HG02973 (cell line): ENCODE data around the gene IGLL1.
"Not testable (repeated sequence)": the region's sequence is repeated elsewhere in the genome, so short reads cannot be mapped to it uniquely, and the experiment has no call there.

Experiments used
- ATAC-seq: cut with Tn5 transposase; IDR thresholded peaks from one replicate; pipeline ENCODE4 v1.9.1; 2021; ENCODE audit warnings: moderate library complexity; ENCODE audit not compliant: unreplicated experiment

The IGLL1 gene

DNA sequence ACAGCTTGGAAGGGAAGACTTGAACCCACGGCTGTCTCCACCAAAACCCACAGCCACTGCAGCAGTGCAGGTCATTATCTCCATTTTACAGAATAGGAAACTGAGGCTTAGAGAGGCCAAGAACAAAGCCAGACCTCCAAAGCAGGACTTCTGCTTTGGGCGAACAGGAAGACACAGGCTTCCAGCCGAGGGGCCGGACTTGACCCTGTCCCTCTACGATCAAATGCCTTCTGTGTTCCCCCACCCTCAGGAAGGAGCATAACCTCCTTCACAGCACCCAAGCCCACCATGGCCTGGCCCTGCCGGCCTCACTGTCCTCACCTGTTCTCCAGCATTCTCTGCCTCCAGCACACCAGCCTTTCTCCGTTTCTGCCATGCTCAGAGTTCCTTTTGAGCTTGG lies 15.8 kb downstream of the IGLL1 start:
- ATAC-seq: no peak

DNA sequence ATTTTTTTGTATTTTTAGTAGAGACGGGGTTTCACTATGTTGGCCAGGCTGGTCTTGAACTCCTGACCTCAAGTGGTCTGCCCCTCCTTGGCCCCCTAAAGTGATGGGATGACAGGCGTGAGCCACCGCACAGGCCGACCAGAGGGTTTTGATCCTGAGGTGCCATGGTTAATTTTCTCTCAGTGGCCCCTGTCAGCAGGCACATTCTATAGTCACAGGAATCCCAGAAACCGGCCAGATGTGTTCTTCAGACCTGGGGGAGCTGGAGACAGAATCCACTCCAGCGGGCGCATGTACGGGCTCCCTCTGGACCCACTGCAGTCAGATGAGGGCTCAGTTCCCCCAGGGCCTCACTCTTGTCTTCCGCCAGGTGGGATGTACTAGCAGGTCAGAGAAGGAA lies 17.0 kb downstream of the IGLL1 start:
- no peak for ATAC-seq

DNA sequence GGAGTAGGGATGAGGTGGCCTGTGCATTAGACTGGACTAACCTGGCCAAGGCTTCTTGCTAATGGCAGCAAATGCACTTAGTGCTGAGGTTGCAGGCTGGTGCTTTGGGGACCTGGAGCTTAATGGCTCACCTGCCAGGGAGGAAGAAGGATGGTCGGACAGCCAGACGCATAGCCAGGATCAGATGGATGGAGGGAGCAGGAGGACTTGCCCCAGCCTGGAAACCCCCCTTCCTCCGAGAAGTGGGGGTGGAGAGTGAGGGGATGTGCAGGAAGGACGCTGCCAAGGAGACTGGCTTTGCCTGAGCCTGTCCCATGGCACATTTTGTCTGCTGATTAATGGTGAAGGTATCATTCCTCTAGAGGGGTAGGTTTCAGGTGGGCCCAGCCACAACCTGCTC lies 17.9 kb downstream of the IGLL1 start:
- ATAC-seq: no peak

- not testable (repeated sequence) for ATAC-seq
Measured at GRCh38 chr22:23561025-23561510, 19.0 kb downstream of the IGLL1 start.

GRCh38 chr22:23560215-23560614 lies 19.9 kb downstream of the IGLL1 start:
- ATAC-seq: not testable (repeated sequence)

GRCh38 chr22:23557467-23557866 lies 22.6 kb downstream of the IGLL1 start:
- ATAC-seq: no peak

- ATAC-seq: no peak
Measured at GRCh38 chr22:23557036-23557435, 23.1 kb downstream of the IGLL1 start.

- no peak for ATAC-seq
Measured at GRCh38 chr22:23556026-23556620, 24.0 kb downstream of the IGLL1 start.

GRCh38 chr22:23555118-23555517 lies 25.0 kb downstream of the IGLL1 start:
- ATAC-seq: no peak

GRCh38 chr22:23553924-23554870 lies 25.9 kb downstream of the IGLL1 start:
- no peak for ATAC-seq

DNA sequence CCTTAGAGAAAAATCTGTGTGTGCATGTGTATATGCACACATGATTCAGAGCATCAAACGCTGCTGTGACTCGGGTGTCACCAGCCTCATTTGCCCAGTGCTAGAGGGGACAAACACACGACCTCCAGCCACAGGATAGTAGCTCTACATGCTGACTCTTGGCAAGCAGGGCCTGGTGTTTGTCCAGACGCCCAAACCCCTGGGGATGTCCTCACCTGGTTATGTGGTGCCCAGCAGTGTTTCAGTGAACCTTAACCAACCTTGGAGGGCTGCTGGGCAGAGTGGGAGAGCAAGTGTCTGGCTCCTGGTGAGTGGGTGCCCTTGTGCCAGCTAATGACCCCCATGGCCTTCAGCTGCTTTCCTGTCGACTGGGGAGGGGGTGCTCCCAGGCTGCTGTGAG lies 26.7 kb downstream of the IGLL1 start:
- ATAC-seq: no peak

DNA sequence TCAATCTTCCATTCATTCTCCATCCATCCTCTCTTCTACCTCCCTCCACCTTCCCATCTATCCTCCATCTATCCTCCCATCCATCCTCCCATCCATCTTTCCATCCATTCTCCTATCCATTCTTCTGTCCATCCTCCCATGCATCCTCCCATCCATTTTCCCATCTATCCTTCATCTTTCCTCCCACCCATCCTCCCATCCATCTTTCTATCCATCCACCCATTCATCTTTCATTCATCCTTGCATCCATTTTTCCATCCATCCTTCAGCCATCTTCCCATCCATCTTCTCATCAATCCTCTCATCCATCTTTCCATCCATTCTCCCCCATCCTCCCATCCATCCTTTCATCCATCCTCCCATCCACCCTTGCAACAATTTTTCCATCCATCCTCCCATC lies 27.5 kb downstream of the IGLL1 start:
- ATAC-seq: no peak

GRCh38 chr22:23551385-23551784 lies 28.7 kb downstream of the IGLL1 start:
- ATAC-seq: no peak

- ATAC-seq: no peak
Measured at GRCh38 chr22:23550049-23550650, 29.9 kb downstream of the IGLL1 start.

GRCh38 chr22:23549198-23549595 lies 30.9 kb downstream of the IGLL1 start:
- no peak for ATAC-seq

DNA sequence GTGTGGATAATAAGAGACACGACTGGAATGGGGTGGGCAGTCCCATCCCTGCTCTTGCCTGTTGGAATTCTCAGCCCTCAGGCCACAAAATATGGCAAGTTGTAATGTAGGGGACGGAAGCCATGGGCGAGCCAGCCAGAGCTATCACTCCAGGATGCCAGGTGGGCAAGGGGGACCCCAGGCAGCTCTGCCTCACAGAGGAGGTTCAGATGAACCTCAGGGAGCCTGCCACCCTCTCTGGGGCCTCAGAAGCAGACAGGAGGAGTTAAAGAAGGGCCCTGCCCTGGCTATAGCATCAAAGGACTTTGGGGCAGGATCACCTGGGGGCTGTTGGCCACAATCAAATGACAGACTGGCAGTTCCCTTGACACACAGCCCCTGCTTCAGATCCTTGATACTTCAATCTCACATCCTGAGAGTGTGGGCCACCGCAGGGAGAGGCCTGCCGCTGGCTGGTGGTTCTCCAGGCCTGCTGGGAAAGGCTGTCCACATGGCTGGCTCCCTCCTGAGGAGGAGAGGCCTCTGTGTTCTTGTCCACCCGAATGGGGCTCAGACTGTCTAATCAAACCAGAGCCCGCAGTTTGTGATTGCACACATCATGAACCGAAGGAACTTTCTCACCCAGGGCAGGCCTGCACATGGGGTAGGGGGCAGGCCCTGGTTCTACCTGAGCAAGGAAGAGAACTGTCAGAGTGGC lies 31.4 kb downstream of the IGLL1 start:
- no peak for ATAC-seq

- no peak for ATAC-seq
Measured at GRCh38 chr22:23547818-23548500, 32.1 kb downstream of the IGLL1 start.

DNA sequence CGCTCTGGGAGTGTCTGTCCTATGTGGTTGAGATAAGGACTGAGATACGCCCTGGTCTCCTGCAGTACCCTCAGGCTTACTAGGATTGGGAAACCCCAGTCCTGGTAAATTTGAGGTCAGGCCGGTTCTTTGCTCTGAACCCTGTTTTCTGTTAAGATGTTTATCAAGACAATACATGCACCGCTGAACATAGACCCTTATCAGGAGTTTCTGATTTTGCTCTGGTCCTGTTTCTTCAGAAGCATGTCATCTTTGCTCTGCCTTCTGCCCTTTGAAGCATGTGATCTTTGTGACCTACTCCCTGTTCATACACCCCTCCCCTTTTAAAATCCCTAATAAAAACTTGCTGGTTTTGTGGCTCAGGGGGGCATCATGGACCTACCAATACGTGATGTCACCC lies 32.7 kb downstream of the IGLL1 start:
- ATAC-seq: not testable (repeated sequence)

- no peak for ATAC-seq
Measured at GRCh38 chr22:23544852-23545251, 35.2 kb downstream of the IGLL1 start.

DNA sequence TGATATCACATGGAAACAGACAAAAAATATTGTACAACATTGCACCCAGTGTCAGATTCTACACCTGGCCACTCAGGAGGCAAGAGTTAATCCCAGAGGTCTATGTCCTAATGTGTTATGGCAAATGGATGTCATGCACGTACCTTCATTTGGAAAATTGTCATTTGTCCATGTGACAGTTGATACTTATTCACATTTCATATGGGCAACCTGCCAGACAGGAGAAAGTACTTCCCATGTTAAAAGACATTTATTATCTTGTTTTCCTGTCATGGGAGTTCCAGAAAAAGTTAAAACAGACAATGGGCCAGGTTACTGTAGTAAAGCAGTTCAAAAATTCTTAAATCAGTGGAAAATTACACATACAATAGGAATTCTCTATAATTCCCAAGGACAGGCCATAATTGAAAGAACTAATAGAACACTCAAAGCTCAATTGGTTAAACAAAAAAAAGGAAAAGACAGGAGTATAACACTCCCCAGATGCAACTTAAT lies 36.5 kb downstream of the IGLL1 start:
- ATAC-seq: not testable (repeated sequence)
